ENCODE results near the gene TYMP.

Gene TYMP

DNA sequence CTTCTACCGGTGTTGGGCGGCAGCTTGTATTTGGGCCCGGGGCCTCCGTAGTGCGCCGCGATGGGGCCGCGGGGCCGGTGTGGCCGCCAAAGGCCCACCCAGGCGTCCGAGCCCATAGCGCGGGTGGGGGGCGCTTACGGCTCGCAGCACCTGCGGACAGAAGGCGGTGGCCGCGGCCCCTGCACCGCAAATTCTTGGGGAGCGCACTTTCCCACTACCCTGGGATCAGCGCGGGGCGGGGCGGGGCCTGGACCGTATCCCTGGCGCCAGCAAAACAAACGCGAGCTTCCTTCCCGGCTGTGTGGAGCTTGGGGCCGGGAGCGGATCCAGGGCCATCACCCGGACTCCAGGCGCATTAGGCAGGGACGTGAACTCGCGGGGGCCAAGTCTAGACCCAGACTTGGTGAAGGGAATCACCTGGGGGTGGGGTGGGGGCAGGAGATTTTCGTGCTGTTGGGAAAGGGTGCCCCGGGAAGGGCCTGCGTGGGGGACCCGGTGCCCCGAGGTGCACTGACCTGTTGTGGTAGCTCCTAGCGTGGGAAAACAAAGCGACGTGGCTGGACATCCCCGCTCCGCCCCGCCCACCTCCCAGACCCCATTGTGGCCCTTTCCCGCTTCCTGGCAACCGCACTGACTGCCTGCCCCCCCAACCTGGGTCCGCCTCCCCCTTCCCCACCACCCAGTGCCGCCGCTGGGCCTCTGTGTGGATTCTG lies 2.3 kb upstream of the TYMP start:
- DNase-seq (ENCODE audit: low read depth in 2 of 2) = peak; percentile 63 to 87
- TF ChIP-seq, protein P1, sequence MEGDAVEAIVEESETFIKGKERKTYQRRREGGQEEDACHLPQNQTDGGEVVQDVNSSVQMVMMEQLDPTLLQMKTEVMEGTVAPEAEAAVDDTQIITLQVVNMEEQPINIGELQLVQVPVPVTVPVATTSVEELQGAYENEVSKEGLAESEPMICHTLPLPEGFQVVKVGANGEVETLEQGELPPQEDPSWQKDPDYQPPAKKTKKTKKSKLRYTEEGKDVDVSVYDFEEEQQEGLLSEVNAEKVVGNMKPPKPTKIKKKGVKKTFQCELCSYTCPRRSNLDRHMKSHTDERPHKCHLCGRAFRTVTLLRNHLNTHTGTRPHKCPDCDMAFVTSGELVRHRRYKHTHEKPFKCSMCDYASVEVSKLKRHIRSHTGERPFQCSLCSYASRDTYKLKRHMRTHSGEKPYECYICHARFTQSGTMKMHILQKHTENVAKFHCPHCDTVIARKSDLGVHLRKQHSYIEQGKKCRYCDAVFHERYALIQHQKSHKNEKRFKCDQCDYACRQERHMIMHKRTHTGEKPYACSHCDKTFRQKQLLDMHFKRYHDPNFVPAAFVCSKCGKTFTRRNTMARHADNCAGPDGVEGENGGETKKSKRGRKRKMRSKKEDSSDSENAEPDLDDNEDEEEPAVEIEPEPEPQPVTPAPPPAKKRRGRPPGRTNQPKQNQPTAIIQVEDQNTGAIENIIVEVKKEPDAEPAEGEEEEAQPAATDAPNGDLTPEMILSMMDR (IDR thresholded peaks at IDR 0.05; ENCODE audit: low read depth, low read length) = no peak
- H3K4me3 ChIP-seq (replicated peaks in 1 of 2; ENCODE audit: low read depth in 2 of 2, low read length in 2 of 2) = peak overlapping the region; percentile 55 to 59

DNA sequence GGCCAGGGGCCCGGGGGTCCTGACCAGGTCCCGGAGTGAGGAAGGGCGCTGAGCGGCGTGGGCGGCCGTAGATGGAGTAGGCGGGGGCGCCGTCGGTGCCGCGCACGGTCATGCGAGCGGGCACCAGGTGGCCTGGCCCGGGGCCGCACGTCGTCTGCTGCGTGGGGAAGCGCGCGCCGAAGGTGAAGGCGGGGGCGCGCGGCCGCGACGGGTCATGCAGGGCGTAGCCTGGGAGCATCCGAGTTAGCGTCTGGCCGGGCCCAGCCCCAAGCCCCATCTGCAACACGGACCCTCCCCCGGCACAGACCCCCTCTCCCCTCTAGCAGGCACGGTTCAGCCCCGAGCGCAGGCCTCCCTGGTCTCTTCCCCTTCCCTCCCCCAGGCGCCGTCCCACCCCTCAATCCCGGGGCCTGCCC lies 1.7 kb upstream of the TYMP start:
- H3K4me3 ChIP-seq (replicated peaks in 1 of 2; ENCODE audit: low read depth in 2 of 2, low read length in 2 of 2) = peak overlapping the region; percentile 55 to 59
- DNase-seq (ENCODE audit: low read depth in 2 of 2) = peak; percentile 29 to 46
- TF ChIP-seq, protein P1 (IDR thresholded peaks at IDR 0.05; ENCODE audit: low read depth, low read length) = no peak

- peak overlapping the region; percentile 55 to 59 for H3K4me3 ChIP-seq (replicated peaks in 1 of 2; ENCODE audit: low read depth in 2 of 2, low read length in 2 of 2)
- peak; percentile 85 to 93 for DNase-seq (ENCODE audit: low read depth in 2 of 2)
- TF ChIP-seq, protein P1 (IDR thresholded peaks at IDR 0.05; ENCODE audit: low read depth, low read length) = no peak
Measured at GRCh38 chr22:50530877-50531545, 1.2 kb upstream of the TYMP start.

DNA sequence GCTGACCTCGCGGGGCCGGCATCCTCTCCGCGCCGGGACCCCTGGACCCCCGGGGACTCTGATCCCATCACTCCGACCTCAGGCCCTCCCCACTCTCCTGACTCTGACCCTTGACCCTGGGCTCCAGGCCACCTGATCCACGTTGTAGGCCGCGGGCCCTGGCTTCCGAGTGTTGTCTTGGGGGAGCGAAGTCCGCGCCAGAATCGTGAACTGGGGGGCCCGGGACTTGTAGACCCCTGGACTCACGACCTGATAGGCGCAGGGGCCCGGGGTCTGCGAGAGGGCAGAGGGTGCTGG lies 716 bp upstream of the TYMP start:
- peak overlapping the region; percentile 55 to 59 for H3K4me3 ChIP-seq (replicated peaks in 1 of 2; ENCODE audit: low read depth in 2 of 2, low read length in 2 of 2)
- TF ChIP-seq, protein P1 (IDR thresholded peaks at IDR 0.05; ENCODE audit: low read depth, low read length) = no peak
- DNase-seq (ENCODE audit: low read depth in 2 of 2) = no peak

DNA sequence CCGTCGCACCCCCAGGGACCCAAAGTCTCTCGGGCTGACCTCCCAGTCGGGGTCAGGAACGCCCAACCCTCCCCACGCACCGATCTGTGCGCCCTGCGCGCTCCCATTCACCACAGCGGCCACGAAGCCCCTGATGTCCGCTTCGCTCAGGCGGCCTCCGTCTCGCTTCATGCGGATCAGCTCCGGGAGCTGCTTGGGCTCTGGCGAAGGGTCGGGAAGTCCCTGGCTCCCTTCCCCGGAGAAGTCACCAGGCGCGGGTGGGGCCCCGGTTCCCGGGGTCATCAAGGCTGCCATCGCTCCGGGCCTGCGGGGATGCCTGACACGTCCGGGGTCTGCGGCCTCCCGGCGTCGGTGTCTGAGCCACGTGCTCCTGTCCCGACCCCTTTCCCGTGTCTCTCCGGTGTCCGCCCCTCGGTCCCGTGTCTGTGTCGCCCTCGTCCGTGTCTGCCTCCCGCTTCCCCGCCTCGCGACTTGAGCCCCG lies 356 bp downstream of the TYMP start:
- peak overlapping the region; percentile 57 to 59 for H3K4me3 ChIP-seq (replicated peaks in 1 of 2; ENCODE audit: low read depth in 2 of 2, low read length in 2 of 2)
- no peak for DNase-seq (ENCODE audit: low read depth in 2 of 2)
- TF ChIP-seq, protein P1 (IDR thresholded peaks at IDR 0.05; ENCODE audit: low read depth, low read length) = no peak

DNA sequence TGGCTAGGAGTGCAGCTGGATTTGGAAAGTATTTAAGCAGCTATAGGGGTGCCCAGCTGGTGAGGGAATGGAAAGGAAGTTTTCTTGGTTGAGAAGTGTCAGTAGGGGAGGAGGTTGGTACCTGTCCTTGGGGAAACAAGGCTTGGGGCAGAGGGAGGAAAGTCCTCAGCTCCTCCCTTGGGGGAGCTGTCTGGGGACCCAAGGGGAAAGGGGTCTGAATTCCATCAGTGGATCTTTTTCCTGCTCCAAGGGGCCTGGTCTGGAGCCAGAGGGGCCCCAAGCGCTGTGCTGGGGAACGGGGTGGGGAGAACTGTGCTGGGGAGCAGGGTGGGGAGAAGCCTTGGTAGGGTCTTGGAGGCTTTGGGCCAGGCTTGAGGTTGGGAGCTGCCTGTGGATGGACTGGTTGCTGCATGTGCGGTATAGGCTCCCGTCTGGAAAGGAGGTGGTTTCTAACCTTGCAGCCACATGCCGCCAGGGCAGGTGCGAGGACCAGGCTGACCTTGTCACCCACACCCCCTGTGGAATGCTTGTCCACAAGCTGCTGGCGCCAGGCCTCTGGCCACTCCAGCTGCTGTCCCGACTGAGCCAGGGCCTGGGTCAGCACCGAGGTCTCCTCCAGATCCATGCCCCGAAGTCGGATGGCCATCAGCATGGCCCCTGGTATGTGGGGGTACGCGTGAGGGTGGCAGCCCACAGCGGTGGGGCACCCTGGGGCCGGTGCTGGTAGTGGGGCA lies 963 bp downstream of the TYMP start:
- no peak for DNase-seq (ENCODE audit: low read depth in 2 of 2)
- TF ChIP-seq, protein P1 (IDR thresholded peaks at IDR 0.05; ENCODE audit: low read depth, low read length) = no peak
- H3K4me3 ChIP-seq (replicated peaks in 1 of 2; ENCODE audit: low read depth in 2 of 2, low read length in 2 of 2) = peak overlapping the region; percentile 57 to 59
